Colon (tissue), 2 donors: ENCODE measurements around the gene EXOC3L4.
"Not testable (repeated sequence)": the region's sequence is repeated elsewhere in the genome, so short reads cannot be mapped to it uniquely, and the experiment has no call there.

Source experiments
- FAIRE-seq: peaks from 2 replicates; lab custom pipeline; 2012; peaks lifted over from hg19 to GRCh38; lab: Jason Lieb, UNC
- donor health status: control.
- donor health status: control.

EXOC3L4 gene

GRCh38 chr14:103105580-103106150 is 11.1 kb downstream of the EXOC3L4 start:
- FAIRE-seq, result no peak

- FAIRE-seq, result no peak
These were observed 12.9 kb downstream of the EXOC3L4 start for GRCh38 chr14:103107455-103107854.

GRCh38 chr14:103107941-103108748 is 13.6 kb downstream of the EXOC3L4 start:
- FAIRE-seq, result no peak

GRCh38 chr14:103108749-103109207 is 14.3 kb downstream of the EXOC3L4 start:
- FAIRE-seq, result no peak

- no peak for FAIRE-seq
These were observed 15.3 kb downstream of the EXOC3L4 start for GRCh38 chr14:103109535-103110441.

- no peak for FAIRE-seq
These were observed 16.2 kb downstream of the EXOC3L4 start for GRCh38 chr14:103110681-103111231.

- no peak for FAIRE-seq
These were observed 16.8 kb downstream of the EXOC3L4 start for GRCh38 chr14:103111232-103111868.

- FAIRE-seq, result no peak
These were observed 18.1 kb downstream of the EXOC3L4 start for GRCh38 chr14:103112400-103113243.

GRCh38 chr14:103113303-103113702 is 18.8 kb downstream of the EXOC3L4 start:
- no peak for FAIRE-seq

GRCh38 chr14:103113774-103114173 is 19.2 kb downstream of the EXOC3L4 start:
- no peak for FAIRE-seq

- not testable (repeated sequence) for FAIRE-seq
These were observed 20.7 kb downstream of the EXOC3L4 start for GRCh38 chr14:103115086-103115679.

- FAIRE-seq, result no peak
These were observed 21.5 kb downstream of the EXOC3L4 start for GRCh38 chr14:103115845-103116572.

- FAIRE-seq, result no peak
These were observed 22.1 kb downstream of the EXOC3L4 start for GRCh38 chr14:103116636-103117035.

- not testable (repeated sequence) for FAIRE-seq
These were observed 23.0 kb downstream of the EXOC3L4 start for GRCh38 chr14:103117499-103117898.

- no peak for FAIRE-seq
These were observed 23.6 kb downstream of the EXOC3L4 start for GRCh38 chr14:103118018-103118662.

- no peak for FAIRE-seq
These were observed 24.3 kb downstream of the EXOC3L4 start for GRCh38 chr14:103118663-103119404.

- FAIRE-seq, result not testable (repeated sequence)
These were observed 25.0 kb downstream of the EXOC3L4 start for GRCh38 chr14:103119527-103119926.

- no peak for FAIRE-seq
These were observed 26.8 kb downstream of the EXOC3L4 start for GRCh38 chr14:103121121-103121845.
